ENCODE data around the gene PYGO1.
"Not testable (repeated sequence)": the region's sequence is repeated elsewhere in the genome, so short reads cannot be mapped to it uniquely, and the experiment has no call there.

The PYGO1 gene

GRCh38 chr15:55505407-55505806 is 82.7 kb downstream of the PYGO1 start:
- not testable (repeated sequence) for DNase-seq

- peak; percentile 40 for DNase-seq
These were observed 89.0 kb downstream of the PYGO1 start for GRCh38 chr15:55499151-55499550.

DNA sequence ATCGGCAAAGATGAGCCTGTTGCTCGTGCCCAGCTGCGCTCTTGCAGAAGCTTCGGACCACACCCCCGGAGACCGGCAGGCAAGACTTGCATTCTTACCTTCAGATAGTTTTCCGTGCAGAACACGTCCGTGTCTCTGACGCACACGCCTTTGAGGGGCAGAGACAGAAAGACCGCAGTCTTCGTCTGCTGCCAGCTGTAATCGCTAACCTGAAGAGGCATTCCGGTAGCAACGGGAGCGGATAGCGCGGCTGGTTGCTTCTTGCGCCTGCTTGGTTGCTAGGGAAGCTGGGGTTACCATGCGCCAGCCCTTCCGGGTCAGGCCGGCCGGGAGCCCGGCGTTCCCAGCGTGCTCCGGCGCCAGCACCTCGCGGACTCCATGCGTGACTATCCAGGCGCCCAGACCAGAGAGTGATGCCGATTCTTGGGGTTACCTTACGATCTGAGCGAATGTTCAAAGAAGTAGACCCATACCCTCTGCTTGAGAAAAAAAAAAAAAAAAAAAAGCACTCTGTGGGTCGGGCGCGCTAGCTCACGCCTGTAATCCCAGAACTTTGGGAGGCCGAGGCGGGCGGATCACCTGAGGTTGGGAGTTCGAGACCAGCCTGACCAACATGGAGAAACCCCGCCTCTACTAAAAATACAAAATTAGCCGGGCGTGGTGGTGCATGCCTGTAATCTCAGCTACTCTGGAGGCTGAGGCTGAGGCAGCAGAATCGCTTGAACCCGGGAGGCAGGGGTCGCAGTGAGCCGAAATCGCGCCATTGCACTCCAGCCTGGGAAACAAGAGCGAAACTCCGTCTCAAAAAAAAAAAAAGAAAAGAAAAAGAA is 89.8 kb downstream of the PYGO1 start:
- peak; percentile 94 for DNase-seq

DNA sequence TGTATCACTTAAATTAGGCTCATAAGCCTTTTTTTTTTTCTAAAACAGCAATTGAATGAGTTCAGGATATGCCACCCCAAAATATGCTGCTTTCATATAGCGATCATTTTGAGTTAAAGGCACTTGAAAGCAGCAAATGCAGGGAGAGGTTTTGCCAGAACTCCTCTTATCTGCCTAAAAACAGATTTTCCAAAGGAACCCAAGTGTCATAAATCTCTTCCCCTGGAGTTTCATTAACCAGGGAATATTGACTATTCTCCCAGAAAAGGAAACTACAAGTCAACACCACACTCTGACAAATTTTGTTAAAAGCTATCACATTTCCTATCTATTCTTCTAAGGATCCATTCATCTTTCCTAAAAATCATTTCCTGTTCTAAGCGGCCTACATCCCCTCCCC is 91.4 kb downstream of the PYGO1 start:
- no peak for DNase-seq

GRCh38 chr15:55494931-55495330 is 93.2 kb downstream of the PYGO1 start:
- DNase-seq = no peak

DNA sequence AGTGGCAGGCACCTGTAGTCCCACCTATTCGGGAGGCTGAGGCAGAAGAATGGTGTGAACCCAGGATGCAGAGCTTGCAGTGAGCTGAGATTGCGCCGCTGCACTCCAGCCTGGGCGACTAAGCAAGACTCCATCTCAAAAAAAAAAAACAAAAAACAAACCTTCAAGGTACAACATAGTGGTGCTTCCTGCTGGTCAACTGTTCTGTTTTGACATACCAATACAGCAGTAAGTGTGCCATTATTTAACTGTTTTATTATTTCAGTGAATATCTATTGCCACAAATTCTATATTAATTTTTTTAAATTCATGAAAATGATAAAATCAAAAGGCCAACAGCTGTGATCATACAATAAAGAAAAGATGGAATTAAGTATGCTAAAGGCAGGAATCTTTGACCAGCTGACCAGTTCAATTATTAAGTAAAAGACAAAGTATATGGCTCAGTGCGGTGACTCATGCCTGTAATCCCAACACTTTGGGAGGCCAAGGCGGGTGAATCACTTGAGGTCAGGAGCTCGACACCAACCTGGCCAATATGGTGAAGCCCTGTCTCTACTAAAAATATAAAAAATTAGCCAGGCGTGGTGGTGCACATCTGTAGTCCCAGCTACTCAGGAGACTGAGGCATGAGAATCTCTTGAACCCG is 99.1 kb downstream of the PYGO1 start:
- DNase-seq = not testable (repeated sequence)

Data from DMS53 (cell line).